GM19452 (cell line): Measurements from ENCODE around the gene CBX3.
"Not testable (repeated sequence)": the region's sequence is repeated elsewhere in the genome, so short reads cannot be mapped to it uniquely, and the experiment has no call there.

Experiments used
- ATAC-seq: cut with Tn5 transposase; IDR thresholded peaks from one replicate; pipeline ENCODE4 v1.9.1; 2021; ENCODE audit not compliant: unreplicated experiment

Gene CBX3

DNA sequence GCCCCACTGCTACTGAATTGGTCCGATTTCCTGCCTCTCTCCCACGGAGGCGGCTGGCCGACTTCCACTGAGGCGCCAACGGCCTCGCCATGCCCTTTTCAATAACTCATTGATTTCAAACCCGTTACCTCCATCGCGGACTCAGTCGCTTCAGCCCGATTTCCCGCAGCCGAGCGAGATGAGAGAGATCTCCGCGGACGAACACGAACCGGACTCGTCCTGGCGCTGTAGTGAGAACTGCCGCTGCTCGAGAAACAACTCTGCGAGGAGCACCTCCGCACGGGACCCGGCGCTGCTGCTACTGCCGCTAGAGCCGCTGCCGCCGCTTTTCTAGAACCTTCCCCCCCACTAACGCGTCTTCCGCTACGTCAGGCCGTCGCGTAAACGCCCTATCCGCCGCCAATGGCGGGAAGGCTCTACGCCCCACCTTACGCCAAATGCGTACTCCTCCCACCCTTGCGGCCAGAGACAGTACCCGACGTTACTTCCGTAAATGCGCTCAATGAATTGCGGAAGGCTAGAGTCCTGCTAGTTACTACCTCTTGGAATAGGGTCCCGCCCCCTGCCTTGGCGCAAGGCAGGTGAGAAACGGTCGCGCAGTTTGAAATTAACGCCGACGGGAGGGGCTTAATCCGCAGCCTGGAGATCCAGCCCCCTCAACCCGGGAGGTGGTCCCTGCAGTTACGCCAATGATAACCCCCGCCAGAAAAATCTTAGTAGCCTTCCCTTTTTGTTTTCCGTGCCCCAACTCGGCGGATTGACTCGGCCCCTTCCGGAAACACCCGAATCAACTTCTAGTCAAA, 900 bp upstream of the CBX3 start, which contains the start of gene HNRNPA2B1:
HNRNPA2B1 (minus strand) TSS at position 303 of the 803 bp plus-strand sequence; CDS start at position 134, 169 bp downstream.
- ATAC-seq, result peak; percentile 55

DNA sequence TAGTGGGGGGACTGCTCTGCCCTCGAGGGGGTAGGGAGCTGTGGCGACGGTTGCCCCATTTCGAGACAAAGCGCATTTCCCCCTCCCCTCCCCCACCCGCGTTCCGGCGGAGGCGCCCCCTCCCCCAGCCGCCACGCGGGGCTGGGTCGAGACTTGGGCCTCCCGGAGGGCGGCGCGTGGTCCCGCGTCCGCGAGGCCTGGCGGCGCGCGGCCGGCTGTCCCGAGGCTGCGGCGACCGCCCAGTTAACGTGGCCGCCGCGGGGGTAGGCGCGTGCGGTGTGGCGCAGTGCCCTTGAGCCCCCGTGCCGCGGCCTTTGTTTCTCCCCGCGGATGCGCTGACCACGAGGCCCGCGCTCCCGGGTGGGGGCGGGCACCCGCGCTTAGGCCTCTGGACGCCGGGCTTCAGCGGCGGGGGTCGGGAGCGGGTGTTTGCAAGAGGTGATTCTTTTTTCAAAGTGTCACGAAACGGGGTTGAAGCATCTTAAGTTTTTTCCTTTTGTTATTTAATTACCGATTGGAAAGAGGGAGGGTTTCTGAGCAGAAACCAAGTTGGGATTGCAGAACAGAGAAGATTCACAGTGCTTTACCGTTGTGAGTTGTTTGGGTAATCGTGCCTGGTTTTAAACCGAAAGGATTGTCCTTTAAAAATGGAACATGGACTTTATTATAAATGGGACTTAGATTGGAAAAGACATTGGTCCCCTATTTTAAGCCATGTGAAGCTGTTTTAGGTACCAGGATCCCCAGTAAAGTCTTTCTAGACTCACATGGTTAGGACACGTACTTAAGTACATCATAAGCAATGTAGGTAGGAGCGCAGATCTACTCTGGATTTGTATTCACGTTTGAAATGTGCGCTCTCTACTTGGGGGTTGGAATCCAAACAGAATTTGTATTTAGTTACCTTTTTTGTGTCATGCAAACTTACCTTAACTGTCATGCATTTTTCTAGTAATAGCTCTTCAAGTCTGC, 760 bp downstream of the CBX3 start:
- peak; percentile 6 for ATAC-seq

DNA sequence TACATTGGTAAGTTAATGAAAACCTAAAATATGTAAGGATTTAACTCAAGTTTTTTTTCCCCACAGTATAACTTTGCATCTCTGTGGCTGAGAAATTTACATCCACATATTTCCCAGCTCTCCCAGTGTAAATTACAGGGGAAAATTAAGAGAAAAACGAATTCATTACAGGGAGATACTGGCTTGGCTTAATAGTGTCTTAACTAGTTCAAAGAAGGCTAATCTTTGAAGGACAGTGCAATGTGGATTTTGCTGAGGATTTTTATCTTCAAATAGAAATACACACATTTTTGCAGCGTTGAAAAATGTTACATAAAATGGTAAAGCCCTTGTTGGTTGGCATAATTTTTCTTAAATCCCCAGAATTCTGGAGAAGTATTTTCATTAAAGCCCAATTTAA, 1.5 kb downstream of the CBX3 start:
- no peak for ATAC-seq

DNA sequence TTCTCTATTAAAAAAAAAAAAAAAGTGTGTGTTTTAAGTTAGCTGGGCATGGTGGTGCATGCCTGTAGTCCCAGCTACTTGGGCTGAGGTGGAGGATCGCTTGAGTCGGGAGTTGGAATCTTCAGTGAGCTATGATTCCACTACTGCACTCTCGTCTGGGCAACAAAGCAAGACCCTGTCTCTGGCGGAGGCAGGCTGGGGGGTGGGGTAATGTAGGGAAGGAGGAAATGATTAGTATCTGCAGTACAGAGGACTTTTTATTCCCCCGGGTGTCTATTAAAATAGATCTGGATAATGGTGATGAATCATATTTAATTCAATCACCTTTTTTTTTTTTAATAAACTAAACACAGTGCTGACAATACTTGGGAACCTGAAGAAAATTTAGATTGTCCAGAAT, 6.5 kb downstream of the CBX3 start:
- ATAC-seq, result no peak

DNA sequence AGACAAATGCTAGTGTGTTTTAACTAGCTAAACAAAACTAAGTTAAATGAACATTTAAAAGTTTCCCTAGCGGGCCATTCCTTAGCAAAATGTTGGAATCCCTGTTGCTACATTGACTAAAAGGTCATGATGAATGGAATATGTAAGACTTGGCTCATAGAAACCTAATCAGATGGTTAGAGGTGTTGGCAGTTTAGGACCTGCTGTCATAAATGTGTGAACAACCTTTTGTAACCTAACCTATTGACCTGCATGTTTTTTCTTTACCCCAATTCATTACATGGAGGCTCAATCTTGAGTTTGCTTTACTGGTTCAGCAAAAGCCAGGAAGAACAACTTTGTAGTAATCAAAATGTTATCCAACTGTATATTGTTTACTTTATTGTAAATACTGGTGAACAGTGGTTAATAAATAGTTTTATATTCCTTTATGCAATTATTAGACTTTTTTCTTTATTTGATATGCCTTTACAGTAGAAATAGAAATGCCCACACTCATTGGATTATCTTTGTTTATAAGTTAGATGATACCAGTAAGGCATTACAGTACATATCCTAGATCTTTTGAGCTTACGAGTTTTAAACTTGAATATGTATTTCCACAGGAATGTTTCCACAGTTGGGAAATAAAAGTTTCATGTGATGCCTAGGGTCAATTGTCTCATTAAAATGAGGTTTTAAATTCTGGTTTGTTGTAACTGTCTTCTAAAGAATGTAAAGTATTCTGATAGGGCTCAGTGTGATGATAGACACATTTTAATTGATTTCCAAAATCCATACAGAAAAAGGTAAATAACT, 11.6 kb downstream of the CBX3 start:
- no peak for ATAC-seq

DNA sequence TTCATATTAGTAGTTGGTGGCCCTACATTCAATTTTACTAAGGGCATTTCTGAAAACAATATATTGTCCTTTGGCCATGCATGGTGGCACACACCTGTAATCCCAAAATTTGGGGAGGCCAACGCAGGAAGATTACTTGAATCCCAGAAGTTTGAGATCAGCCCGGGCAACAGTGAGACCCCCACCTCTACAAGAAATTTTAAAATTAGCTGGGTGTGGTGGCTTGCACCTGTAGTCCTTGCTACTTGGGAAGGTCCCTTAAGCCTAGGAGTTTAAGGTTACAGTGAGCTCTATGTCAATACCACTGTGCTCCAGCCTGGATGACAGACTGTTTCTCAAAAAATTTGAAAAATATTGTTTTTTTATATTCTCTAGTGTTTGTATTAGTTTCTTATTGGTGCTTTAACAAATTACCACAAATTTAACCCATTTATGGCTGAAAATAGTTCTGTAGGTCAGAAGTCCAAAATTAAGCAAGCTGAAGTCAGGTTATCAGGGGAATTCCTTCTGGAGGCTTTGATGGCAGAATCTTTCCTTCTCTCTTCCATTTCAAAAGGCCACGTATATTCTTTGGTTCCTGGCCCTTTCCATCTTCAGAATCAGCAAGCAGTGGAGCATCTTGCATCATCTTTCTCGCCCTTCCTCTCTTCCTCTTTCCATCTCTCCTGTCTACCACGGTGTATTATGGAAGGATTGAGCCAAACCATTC, 12.4 kb downstream of the CBX3 start:
- no peak for ATAC-seq

DNA sequence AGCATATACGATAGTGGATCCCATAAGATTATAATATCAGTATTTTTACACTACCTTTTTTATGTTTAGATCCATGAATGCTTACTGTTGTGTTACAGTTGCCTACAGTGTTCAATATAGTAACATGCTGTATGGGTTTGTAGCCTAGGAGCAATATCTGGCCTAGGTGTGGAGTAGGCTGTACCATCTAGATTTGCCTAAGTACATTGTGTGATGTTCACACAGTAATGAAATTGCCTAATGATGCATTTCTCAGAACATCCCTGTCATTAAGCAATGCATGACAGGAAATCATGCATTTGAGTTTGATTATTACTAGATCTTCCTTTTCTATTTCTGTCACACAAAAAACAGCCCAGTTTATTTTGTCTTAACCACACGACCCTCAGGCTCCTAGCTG, 14.5 kb downstream of the CBX3 start:
- no peak for ATAC-seq

DNA sequence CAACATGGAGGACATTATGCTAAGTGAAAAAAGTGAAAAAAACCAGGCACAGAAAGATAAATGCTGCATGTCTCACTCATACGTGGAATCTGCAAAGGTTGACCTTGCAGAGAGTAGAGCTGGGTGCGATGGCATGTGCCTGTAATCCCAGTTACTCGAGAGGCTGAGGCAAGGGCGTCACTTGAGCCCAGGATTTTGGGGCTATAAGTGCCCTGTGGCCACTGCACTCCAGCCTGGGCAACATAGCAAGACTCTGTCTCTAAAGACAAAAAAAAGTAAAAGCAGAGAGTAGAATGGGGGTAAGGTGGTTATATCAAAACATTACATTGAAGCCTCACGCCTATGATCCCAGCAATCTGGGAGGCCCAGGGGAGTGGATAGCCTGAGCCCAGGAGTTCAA, 22.8 kb downstream of the CBX3 start:
- ATAC-seq, result no peak

DNA sequence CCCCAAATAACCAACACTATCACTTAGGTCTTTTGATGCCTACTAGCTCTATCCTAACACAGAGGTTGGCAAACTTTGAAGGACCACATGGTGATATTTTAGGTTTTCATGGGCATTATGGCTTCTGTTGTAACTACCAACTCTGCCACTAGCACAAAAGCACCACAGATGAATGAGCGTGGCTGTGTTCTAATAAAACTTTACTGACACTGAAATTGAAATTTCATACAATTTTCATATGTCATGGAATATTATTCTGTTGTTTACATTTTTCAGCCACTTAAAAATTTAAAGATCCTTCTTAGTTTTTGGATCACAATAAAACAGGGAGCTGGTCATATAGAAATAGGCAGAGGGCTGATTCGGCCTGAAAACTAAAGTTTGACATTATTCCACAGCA, 26.4 kb downstream of the CBX3 start:
- no peak for ATAC-seq

DNA sequence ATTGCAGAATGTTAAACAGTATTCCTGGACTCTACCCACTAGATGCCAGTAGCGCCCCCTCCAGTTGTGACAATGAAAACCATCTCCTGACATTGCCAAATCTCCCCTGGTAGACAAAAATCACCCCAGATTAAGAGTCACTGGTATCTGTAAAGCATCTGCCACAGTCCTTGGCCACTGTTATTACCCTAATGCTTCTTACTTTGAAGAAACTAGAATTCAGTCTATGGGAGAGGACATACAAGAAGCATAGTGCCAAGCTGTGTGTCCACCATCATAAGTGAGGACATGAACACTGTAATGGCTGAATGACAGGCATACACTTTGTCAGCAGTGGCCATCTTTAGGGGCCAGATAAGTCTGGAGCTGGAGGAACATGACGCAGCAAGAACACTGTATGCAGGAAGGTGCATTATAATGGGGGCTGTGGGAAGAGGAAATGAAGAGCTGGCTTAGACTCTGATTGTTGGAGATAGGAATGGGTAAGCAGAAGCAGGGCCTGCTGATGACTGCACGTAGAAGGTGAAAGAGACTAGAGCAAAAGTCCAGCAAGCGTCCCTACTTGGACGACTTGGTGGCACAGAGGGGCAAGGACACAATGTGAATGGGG, 32.5 kb downstream of the CBX3 start:
- ATAC-seq, result no peak

DNA sequence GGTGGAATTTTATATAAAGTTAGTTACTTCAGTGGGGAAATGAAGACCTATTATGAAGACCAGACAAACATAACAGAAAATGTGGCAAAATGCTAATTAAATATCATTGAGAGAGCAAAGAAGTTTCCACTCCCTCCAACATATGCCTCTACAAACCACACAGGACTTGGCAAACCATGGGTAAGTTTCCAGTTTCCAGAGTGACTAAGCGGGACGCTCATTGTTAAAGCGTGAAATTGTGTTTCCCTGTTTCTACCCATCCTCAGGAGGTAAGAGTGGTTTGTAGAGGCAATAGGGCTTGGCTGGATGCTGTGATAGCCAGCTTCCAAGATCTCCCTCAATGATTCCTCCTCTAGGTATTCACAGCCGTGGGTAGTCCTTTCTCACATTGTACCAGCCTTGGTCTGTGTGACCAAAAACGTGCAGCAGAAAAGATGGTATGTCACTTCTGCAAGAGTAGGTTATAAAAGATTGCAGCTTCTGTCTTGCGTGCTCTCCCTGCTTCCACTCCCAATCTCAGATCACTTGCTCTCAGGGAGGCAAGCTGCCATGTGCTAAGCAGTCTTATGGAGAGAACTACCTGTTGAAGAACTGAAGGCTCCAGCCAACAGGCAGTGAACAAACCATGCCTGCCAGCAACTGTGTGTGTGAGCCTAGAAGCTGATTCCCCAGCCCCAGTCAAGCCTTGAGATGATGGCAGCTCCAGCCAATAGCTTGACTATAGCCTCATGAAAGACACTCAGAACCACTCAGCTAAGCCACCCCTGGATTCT, 35.7 kb downstream of the CBX3 start:
- ATAC-seq, result no peak

DNA sequence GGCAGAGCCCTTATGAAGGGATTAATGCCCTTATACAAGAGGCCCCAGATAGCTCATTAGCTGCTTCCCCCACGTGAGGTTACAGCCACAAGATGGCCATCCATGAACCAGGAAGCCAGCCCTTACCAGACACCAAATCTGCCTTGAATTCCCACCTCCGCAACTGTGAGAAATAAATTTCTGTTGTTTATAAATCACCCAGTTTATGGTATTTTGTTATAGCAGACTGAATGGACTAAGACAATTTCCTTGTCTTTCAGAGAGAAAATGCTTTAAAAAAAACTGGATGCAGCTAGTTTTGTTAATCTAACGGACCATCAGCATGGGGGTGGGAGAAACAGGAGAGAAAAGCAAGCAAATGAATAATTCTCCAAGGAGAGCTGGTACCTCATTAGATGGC, 36.5 kb downstream of the CBX3 start:
- no peak for ATAC-seq

DNA sequence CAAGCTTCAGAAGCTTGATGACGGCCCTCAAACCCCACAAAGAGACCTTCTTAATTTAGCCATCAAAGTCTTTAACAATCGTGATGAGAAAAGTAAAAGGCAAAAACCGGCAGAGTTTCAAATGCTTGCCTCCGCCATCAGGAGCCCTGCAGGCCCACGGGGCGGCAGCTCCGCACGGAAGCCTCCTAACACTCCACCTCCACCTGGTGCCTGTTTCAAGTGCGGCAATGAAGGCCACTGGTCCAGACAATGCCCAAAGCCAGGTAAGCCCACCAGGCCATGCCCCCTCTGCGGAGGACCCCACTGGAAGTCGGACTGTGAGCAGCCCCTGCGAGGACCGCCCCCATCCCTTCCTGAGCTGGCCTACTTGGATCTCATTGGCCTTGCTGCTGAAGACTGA, 43.6 kb downstream of the CBX3 start:
- ATAC-seq, result no peak

DNA sequence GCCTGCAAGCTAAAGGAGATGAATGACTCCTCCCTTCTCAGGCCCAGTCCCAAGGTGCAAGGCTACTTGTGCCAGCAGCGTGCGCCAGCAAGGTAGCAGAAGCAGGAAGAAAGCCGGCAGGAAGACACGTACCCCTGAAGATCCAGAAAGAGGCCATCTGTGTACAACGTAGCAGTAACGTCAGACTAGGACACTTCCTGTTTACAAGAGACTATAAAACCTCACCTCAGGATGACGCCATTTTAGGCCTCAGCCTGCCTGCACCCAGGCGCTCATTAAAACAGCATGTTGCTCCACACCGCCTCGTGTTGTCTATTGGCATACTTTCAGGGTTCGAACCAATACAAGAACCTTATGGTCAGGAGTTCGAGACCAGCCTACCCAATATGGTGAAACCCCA, 48.7 kb downstream of the CBX3 start:
- no peak for ATAC-seq

DNA sequence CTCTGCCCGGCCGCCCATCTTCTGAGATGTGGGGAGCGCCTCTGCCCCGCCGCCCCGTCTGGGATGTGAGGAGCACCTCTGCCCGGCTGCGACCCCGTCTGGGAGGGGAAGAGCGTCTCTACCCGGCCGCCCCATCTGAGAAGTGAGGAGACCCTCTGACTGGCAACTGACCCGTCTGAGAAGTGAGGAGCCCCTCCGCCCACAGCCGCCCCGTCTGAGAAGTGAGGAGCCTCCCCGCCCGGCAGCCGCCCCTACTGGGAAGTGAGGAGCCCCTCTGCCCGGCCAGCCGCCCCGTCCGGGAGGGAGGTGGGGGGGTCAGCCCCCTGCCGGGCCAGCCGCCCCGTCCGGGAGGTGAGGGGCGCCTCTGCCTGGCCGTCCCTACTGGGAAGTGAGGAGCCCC, 60.3 kb downstream of the CBX3 start:
- ATAC-seq, result not testable (repeated sequence)
